ENCODE measurements around the gene FHOD3.

Gene FHOD3

GRCh38 chr18:36676629-36677028 lies 379.1 kb downstream of the FHOD3 start:
- Histone ChIP-seq H3K4me3 (ENCODE audit: low read depth, low read length) (no peak overlapping the region), H3K36me3 (ENCODE audit: control insufficient read depth in 2 of 2, insufficient read depth in 1 of 2, low read length in 2 of 2) (no peaks in the 10 kb centered on the region; a peak in 1 of 3 replicates), H3K4me1 (ENCODE audit: control insufficient read depth, insufficient read depth, low read length) (no peaks in the 10 kb centered on the region; the same call in 1 of the 2 replicates), H3K9me3 (ENCODE audit: control insufficient read depth, insufficient read depth, low read depth, low read length) (no peaks in the 10 kb centered on the region), H3K27ac (ENCODE audit: extremely low read depth, low read depth, low read length) (no peak overlapping the region)
- peak; percentile 90 for TF ChIP-seq ZNF529 (tag by site-specific recombination; IDR thresholded peaks at IDR 0.05; ENCODE audit: insufficient replicate concordance)
- no peak for TF ChIP-seq ZNF785 (tag by site-specific recombination; IDR thresholded peaks at IDR 0.05)
- peak; percentile 88 for TF ChIP-seq SETDB1 (IDR thresholded peaks at IDR 0.05; ENCODE audit: insufficient read length, low read length)
- no peak for TF ChIP-seq ZNF394 (tag by site-specific recombination; IDR thresholded peaks at IDR 0.05; ENCODE audit: borderline replicate concordance)
- peak; percentile 94 for TF ChIP-seq TRIM28 (IDR thresholded peaks at IDR 0.05; ENCODE audit: borderline replicate concordance, low read length)
- POLR2A ChIA-PET = no interaction called here
- CTCF ChIA-PET = interaction anchor here (1.1 kb wide), 1 partner anchor 11 kb away, joined by 3 read pairs; no protein-coding TSS in a partner anchor

- Histone ChIP-seq H3K4me3 (ENCODE audit: low read depth, low read length) (no peak overlapping the region), H3K9me3 (ENCODE audit: control insufficient read depth, insufficient read depth, low read depth, low read length) (no peaks in the 10 kb centered on the region), H3K27ac (ENCODE audit: extremely low read depth, low read depth, low read length) (no peak overlapping the region), H3K4me1 (ENCODE audit: control insufficient read depth, insufficient read depth, low read length) (no peaks in the 10 kb centered on the region), H3K36me3 (ENCODE audit: control insufficient read depth in 2 of 2, insufficient read depth in 1 of 2, low read length in 2 of 2) (peaks cover 0 to 4% of the 10 kb centered on the region in 2 experiments; a peak in 2 of 3 replicates)
- CTCF ChIA-PET = interaction anchor here (0.6 to 2.6 kb wide), 3 partner anchors 8 to 107 kb away, joined by 3 to 23 read pairs (median 3); no protein-coding TSS in a partner anchor
- TF ChIP-seq INSM2 (tag by site-specific recombination; IDR thresholded peaks at IDR 0.05) (no peak), ZNF747 (tag by site-specific recombination; IDR thresholded peaks at IDR 0.05) (no peak), ZNF664 (tag by site-specific recombination; IDR thresholded peaks at IDR 0.05) (no peak), ZNF837 (tag by site-specific recombination; IDR thresholded peaks at IDR 0.05) (no peak), RBAK (tag by site-specific recombination; IDR thresholded peaks at IDR 0.05) (no peak), ZBTB20 (tag by site-specific recombination; IDR thresholded peaks at IDR 0.05) (no peak), GLIS2 (tag by site-specific recombination; IDR thresholded peaks at IDR 0.05) (no peak), ZNF768 (tag by site-specific recombination; IDR thresholded peaks at IDR 0.05) (no peak)
- TF ChIP-seq, protein P1, sequence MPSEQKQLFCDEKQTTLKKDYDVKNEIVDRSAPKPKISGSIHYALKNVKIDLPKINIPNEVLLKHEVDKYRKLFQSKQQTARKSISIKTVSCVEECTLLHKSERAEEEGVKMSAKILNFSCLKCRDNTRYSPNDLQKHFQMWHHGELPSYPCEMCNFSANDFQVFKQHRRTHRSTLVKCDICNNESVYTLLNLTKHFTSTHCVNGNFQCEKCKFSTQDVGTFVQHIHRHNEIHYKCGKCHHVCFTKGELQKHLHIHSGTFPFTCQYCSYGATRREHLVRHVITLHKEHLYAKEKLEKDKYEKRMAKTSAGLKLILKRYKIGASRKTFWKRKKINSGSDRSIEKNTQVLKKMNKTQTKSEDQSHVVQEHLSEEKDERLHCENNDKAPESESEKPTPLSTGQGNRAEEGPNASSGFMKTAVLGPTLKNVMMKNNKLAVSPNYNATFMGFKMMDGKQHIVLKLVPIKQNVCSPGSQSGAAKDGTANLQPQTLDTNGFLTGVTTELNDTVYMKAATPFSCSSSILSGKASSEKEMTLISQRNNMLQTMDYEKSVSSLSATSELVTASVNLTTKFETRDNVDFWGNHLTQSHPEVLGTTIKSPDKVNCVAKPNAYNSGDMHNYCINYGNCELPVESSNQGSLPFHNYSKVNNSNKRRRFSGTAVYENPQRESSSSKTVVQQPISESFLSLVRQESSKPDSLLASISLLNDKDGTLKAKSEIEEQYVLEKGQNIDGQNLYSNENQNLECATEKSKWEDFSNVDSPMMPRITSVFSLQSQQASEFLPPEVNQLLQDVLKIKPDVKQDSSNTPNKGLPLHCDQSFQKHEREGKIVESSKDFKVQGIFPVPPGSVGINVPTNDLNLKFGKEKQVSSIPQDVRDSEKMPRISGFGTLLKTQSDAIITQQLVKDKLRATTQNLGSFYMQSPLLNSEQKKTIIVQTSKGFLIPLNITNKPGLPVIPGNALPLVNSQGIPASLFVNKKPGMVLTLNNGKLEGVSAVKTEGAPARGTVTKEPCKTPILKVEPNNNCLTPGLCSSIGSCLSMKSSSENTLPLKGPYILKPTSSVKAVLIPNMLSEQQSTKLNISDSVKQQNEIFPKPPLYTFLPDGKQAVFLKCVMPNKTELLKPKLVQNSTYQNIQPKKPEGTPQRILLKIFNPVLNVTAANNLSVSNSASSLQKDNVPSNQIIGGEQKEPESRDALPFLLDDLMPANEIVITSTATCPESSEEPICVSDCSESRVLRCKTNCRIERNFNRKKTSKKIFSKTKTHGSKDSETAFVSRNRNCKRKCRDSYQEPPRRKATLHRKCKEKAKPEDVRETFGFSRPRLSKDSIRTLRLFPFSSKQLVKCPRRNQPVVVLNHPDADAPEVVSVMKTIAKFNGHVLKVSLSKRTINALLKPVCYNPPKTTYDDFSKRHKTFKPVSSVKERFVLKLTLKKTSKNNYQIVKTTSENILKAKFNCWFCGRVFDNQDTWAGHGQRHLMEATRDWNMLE (tag by site-specific recombination; conservative IDR thresholded peaks at IDR 0.05; ENCODE audit: low read depth) = no peak
- TF ChIP-seq, protein P2, sequence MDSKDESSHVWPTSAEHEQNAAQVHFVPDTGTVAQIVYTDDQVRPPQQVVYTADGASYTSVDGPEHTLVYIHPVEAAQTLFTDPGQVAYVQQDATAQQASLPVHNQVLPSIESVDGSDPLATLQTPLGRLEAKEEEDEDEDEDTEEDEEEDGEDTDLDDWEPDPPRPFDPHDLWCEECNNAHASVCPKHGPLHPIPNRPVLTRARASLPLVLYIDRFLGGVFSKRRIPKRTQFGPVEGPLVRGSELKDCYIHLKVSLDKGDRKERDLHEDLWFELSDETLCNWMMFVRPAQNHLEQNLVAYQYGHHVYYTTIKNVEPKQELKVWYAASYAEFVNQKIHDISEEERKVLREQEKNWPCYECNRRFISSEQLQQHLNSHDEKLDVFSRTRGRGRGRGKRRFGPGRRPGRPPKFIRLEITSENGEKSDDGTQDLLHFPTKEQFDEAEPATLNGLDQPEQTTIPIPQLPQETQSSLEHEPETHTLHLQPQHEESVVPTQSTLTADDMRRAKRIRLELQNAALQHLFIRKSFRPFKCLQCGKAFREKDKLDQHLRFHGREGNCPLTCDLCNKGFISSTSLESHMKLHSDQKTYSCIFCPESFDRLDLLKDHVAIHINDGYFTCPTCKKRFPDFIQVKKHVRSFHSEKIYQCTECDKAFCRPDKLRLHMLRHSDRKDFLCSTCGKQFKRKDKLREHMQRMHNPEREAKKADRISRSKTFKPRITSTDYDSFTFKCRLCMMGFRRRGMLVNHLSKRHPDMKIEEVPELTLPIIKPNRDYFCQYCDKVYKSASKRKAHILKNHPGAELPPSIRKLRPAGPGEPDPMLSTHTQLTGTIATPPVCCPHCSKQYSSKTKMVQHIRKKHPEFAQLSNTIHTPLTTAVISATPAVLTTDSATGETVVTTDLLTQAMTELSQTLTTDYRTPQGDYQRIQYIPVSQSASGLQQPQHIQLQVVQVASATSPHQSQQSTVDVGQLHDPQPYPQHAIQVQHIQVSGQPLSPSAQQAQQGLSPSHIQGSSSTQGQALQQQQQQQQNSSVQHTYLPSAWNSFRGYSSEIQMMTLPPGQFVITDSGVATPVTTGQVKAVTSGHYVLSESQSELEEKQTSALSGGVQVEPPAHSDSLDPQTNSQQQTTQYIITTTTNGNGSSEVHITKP (tag by site-specific recombination; IDR thresholded peaks at IDR 0.05) = no peak
- POLR2A ChIA-PET = no interaction called here
Observed at GRCh38 chr18:36680042-36680441, 382.5 kb downstream of the FHOD3 start.
